Endothelial cell of umbilical vein (primary cell): ENCODE measurements around the gene CD300C.
"Not testable (repeated sequence)": the region's sequence is repeated elsewhere in the genome, so short reads cannot be mapped to it uniquely, and the experiment has no call there.

ENCODE experiments used
- EZH2 ChIP-seq: IDR thresholded peaks from 2 replicates; pipeline ENCODE4 v1.6.1; 2012; ENCODE audit warnings: borderline replicate concordance, low read depth, mild to moderate bottlenecking, moderate library complexity, low read length, inconsistent platforms; ENCODE audit not compliant: severe bottlenecking
- MYC ChIP-seq: IDR thresholded peaks from one replicate; pipeline ENCODE4 v1.6.1; 2011; ENCODE audit warnings: mild to moderate bottlenecking, low read depth, low read length
- POLR2A ChIP-seq: IDR thresholded peaks from 2 replicates; pipeline ENCODE4 v1.6.1; 2012; ENCODE audit warnings: low read depth, mild to moderate bottlenecking, control low read depth, low read length
- POLR2AphosphoS5 ChIP-seq: IDR thresholded peaks from 2 replicates; pipeline ENCODE4 v1.6.1; 2012; ENCODE audit warnings: low read depth, mild to moderate bottlenecking, control low read depth, low read length, moderate library complexity; ENCODE audit not compliant: insufficient read depth
- TF ChIP-seq, protein P1 (sequence below), 2 donors: IDR thresholded peaks; 1 replicate in 1 of 2; 2 replicates in 1 of 2; pipeline ENCODE4 v1.5.1; 2011; ENCODE audit warnings: low read length in 2 of 2, mild to moderate bottlenecking in 2 of 2, moderate library complexity in 2 of 2, control low read depth in 1 of 2, inconsistent platforms in 1 of 2, low read depth in 1 of 2; ENCODE audit not compliant: insufficient read depth in 1 of 2; ENCODE audit errors: extremely low read depth in 1 of 2

DNA sequence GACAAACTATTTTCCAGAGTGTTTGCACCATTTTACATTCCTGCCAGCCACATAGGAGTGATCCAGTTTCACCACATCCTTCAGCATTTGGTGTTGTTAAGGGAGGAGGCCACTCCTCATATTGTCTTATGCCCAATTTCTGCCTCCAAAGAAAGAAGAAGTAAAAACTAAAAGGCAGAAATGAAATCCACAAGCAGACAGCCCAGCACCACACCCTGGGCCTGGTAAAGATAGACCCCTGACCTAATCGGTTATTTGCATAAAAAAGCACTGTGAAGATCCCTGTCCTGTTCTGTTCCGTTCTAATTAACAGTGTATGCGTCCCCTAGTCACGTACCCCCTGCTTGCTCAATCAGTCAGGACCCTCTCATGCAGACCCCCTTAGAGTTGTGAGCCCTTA, 12.5 kb upstream of the CD300C start:
- TF ChIP-seq, protein P1, sequence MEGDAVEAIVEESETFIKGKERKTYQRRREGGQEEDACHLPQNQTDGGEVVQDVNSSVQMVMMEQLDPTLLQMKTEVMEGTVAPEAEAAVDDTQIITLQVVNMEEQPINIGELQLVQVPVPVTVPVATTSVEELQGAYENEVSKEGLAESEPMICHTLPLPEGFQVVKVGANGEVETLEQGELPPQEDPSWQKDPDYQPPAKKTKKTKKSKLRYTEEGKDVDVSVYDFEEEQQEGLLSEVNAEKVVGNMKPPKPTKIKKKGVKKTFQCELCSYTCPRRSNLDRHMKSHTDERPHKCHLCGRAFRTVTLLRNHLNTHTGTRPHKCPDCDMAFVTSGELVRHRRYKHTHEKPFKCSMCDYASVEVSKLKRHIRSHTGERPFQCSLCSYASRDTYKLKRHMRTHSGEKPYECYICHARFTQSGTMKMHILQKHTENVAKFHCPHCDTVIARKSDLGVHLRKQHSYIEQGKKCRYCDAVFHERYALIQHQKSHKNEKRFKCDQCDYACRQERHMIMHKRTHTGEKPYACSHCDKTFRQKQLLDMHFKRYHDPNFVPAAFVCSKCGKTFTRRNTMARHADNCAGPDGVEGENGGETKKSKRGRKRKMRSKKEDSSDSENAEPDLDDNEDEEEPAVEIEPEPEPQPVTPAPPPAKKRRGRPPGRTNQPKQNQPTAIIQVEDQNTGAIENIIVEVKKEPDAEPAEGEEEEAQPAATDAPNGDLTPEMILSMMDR (IDR thresholded peaks at IDR 0.05; ENCODE audit: extremely low read depth in 1 of 2, insufficient read depth in 1 of 2, low read depth in 1 of 2, low read length in 2 of 2): not testable (repeated sequence)
- not testable (repeated sequence) for TF ChIP-seq POLR2A, POLR2AphosphoS5, EZH2, MYC
